ENCODE measurements around the gene GDF9. TPM values are rescaled to one million over a fixed set of nuclear protein-coding genes. Genes with fewer than 3 reads are reported as not detected.

GDF9 gene
- total RNA-seq, 1 donor from 2014 or later: 0.88 TPM

- Histone ChIP-seq H3K27me3 (ENCODE audit: control insufficient read depth, insufficient read depth, low read length) (no peaks in the 10 kb centered on the region), H3K4me3 (ENCODE audit: low read depth, low read length) (no peak overlapping the region), H3K36me3 (ENCODE audit: control insufficient read depth, insufficient read depth, low read length) (no peaks in the 10 kb centered on the region)
- no peak for TF ChIP-seq CTCF (IDR thresholded peaks at IDR 0.05; ENCODE audit: insufficient read depth, low read length, poor library complexity, severe bottlenecking)
- DNase-seq (ENCODE audit: low read depth): no peak
Observed at GRCh38 chr5:132834057-132834456, 32.2 kb downstream of the GDF9 start.

GRCh38 chr5:132832612-132833011, 33.7 kb downstream of the GDF9 start:
- H3K36me3 ChIP-seq (ENCODE audit: control insufficient read depth, insufficient read depth, low read length): no peaks in the 10 kb centered on the region
- H3K4me3 ChIP-seq (ENCODE audit: low read depth, low read length): no peak overlapping the region
- no peak for DNase-seq (ENCODE audit: low read depth)
- no peak for TF ChIP-seq CTCF (IDR thresholded peaks at IDR 0.05; ENCODE audit: insufficient read depth, low read length, poor library complexity, severe bottlenecking)
- H3K27me3 ChIP-seq (ENCODE audit: control insufficient read depth, insufficient read depth, low read length): no peaks in the 10 kb centered on the region

- no peak for TF ChIP-seq CTCF (IDR thresholded peaks at IDR 0.05; ENCODE audit: insufficient read depth, low read length, poor library complexity, severe bottlenecking)
- no peak overlapping the region for H3K4me3 ChIP-seq (ENCODE audit: low read depth, low read length)
- no peak for DNase-seq (ENCODE audit: low read depth)
- H3K27me3 ChIP-seq (ENCODE audit: control insufficient read depth, insufficient read depth, low read length): no peaks in the 10 kb centered on the region
- no peaks in the 10 kb centered on the region for H3K36me3 ChIP-seq (ENCODE audit: control insufficient read depth, insufficient read depth, low read length)
Observed at GRCh38 chr5:132831095-132831860, 35.0 kb downstream of the GDF9 start.

GRCh38 chr5:132830436-132831094, 35.7 kb downstream of the GDF9 start, which contains the start of gene SHROOM1:
Gene SHROOM1, minus strand, starts transcription at chr5:132830647. Its CDS starts 4,507 bp downstream, at chr5:132826140.
- Histone ChIP-seq H3K27me3 (ENCODE audit: control insufficient read depth, insufficient read depth, low read length) (peaks cover 2% of the 10 kb centered on the region), H3K36me3 (ENCODE audit: control insufficient read depth, insufficient read depth, low read length) (no peaks in the 10 kb centered on the region), H3K4me3 (ENCODE audit: low read depth, low read length) (peak within 1 kb of the TSS; percentile 65)
- no peak for TF ChIP-seq CTCF (IDR thresholded peaks at IDR 0.05; ENCODE audit: insufficient read depth, low read length, poor library complexity, severe bottlenecking)
- no peak for DNase-seq (ENCODE audit: low read depth)

- Histone ChIP-seq H3K27me3 (ENCODE audit: control insufficient read depth, insufficient read depth, low read length) (peaks cover 2% of the 10 kb centered on the region), H3K36me3 (ENCODE audit: control insufficient read depth, insufficient read depth, low read length) (no peaks in the 10 kb centered on the region)
- TF ChIP-seq CTCF (IDR thresholded peaks at IDR 0.05; ENCODE audit: insufficient read depth, low read length, poor library complexity, severe bottlenecking): peak; percentile 88
Observed at GRCh38 chr5:132829742-132830435, 36.4 kb downstream of the GDF9 start.

More at GRCh38 chr5:132829742-132830435, 36.4 kb downstream of the GDF9 start:
- H3K4me3 ChIP-seq (ENCODE audit: low read depth, low read length): peak overlapping the region; percentile 65
- no peak for DNase-seq (ENCODE audit: low read depth)
